ENCODE data around the gene BRD3.
A peak's percentile ranks its signal among the peaks of the same experiment; 100 is the strongest.

BRD3 gene

GRCh38 chr9:134010310-134011173 is 57.3 kb downstream of the BRD3 start:
- DNase-seq = no peak

- no peak for DNase-seq
Observed at GRCh38 chr9:134007571-134007970, 60.3 kb downstream of the BRD3 start.

- no peak for DNase-seq
Observed at GRCh38 chr9:134007150-134007549, 60.7 kb downstream of the BRD3 start.

GRCh38 chr9:134005381-134005780 is 62.4 kb downstream of the BRD3 start:
- no peak for DNase-seq

- no peak for DNase-seq
Observed at GRCh38 chr9:134004881-134005280, 62.9 kb downstream of the BRD3 start.

GRCh38 chr9:134004131-134004873 is 63.5 kb downstream of the BRD3 start:
- DNase-seq = no peak

- no peak for DNase-seq
Observed at GRCh38 chr9:134003237-134003636, 64.6 kb downstream of the BRD3 start.

- DNase-seq = no peak
Observed at GRCh38 chr9:134002796-134003195, 65.0 kb downstream of the BRD3 start.

- no peak for DNase-seq
Observed at GRCh38 chr9:133999851-134000265, 68.0 kb downstream of the BRD3 start.

- DNase-seq = no peak
Observed at GRCh38 chr9:133998915-133999595, 68.8 kb downstream of the BRD3 start.

- no peak for DNase-seq
Observed at GRCh38 chr9:133997584-133997983, 70.2 kb downstream of the BRD3 start.

GRCh38 chr9:133996531-133997520 is 71.0 kb downstream of the BRD3 start:
- no peak for DNase-seq

GRCh38 chr9:133995012-133995896 is 72.6 kb downstream of the BRD3 start:
- no peak for DNase-seq

GRCh38 chr9:133994353-133995011 is 73.3 kb downstream of the BRD3 start:
- DNase-seq = peak; percentile 77

- DNase-seq = no peak
Observed at GRCh38 chr9:133993635-133994253, 74.1 kb downstream of the BRD3 start.

GRCh38 chr9:133992780-133993634 is 74.8 kb downstream of the BRD3 start:
- peak; percentile 71 for DNase-seq

- DNase-seq = peak; percentile 21
Observed at GRCh38 chr9:133991964-133992779, 75.7 kb downstream of the BRD3 start, which contains the start of gene VAV2. TSS of gene VAV2 (minus strand) at chr9:133992324. CDS start at chr9:133992278, 46 bp downstream.
